HG03108 (cell line): Measurements from ENCODE around the gene SLAMF9.
"Not testable (repeated sequence)": the region's sequence is repeated elsewhere in the genome, so short reads cannot be mapped to it uniquely, and the experiment has no call there.

Source experiments
- ATAC-seq: cut with Tn5 transposase; IDR thresholded peaks from one replicate; pipeline ENCODE4 v1.9.1; 2021; ENCODE audit warnings: moderate library complexity; ENCODE audit not compliant: unreplicated experiment

SLAMF9 gene

GRCh38 chr1:159922511-159923202, 31.4 kb downstream of the SLAMF9 start:
- ATAC-seq = no peak

- ATAC-seq = no peak
These were observed 32.1 kb downstream of the SLAMF9 start for GRCh38 chr1:159921700-159922504.

- no peak for ATAC-seq
These were observed 32.8 kb downstream of the SLAMF9 start for GRCh38 chr1:159921251-159921650.

- ATAC-seq = no peak
These were observed 33.4 kb downstream of the SLAMF9 start for GRCh38 chr1:159920651-159921050.

GRCh38 chr1:159920202-159920601, 33.8 kb downstream of the SLAMF9 start:
- ATAC-seq = no peak

GRCh38 chr1:159919236-159919865, 34.7 kb downstream of the SLAMF9 start:
- ATAC-seq = no peak

- no peak for ATAC-seq
These were observed 35.5 kb downstream of the SLAMF9 start for GRCh38 chr1:159918352-159919200.

GRCh38 chr1:159917533-159918351, 36.3 kb downstream of the SLAMF9 start:
- no peak for ATAC-seq

- ATAC-seq = no peak
These were observed 37.6 kb downstream of the SLAMF9 start for GRCh38 chr1:159916242-159917051.

- no peak for ATAC-seq
These were observed 38.3 kb downstream of the SLAMF9 start for GRCh38 chr1:159915571-159916241.

- no peak for ATAC-seq
These were observed 39.6 kb downstream of the SLAMF9 start for GRCh38 chr1:159914252-159915018.

- ATAC-seq = no peak
These were observed 40.4 kb downstream of the SLAMF9 start for GRCh38 chr1:159913451-159914192.

GRCh38 chr1:159911326-159912070, 42.5 kb downstream of the SLAMF9 start:
- ATAC-seq = no peak

GRCh38 chr1:159908031-159908940, 45.8 kb downstream of the SLAMF9 start:
- ATAC-seq = no peak

- no peak for ATAC-seq
These were observed 47.1 kb downstream of the SLAMF9 start for GRCh38 chr1:159906960-159907359.

GRCh38 chr1:159904036-159904435, 50.0 kb downstream of the SLAMF9 start:
- not testable (repeated sequence) for ATAC-seq
